PFSK-1 (cell line): ENCODE data around the gene KCNQ1OT1.

ENCODE experiments used
- FOXP2 ChIP-seq: optimal IDR thresholded peaks from 2 replicates; pipeline ENCODE3; 2011; ENCODE audit warnings: borderline replicate concordance, control low read depth, inconsistent platforms; ENCODE audit not compliant: insufficient read depth; ENCODE audit errors: extremely low read length, extremely low read depth
- POLR2AphosphoS5 ChIP-seq: IDR thresholded peaks from 2 replicates; pipeline ENCODE4 v1.6.1; 2012; ENCODE audit warnings: low read depth, mild to moderate bottlenecking, control low read depth, low read length, moderate library complexity
- SIN3A ChIP-seq: IDR thresholded peaks from 2 replicates; pipeline ENCODE4 v1.6.1; 2012; ENCODE audit warnings: mild to moderate bottlenecking, low read length, moderate library complexity, borderline replicate concordance; ENCODE audit not compliant: insufficient read depth
- TAF1 ChIP-seq: IDR thresholded peaks from 2 replicates; pipeline ENCODE4 v1.6.1; 2012; ENCODE audit warnings: low read length, control low read depth, borderline replicate concordance; ENCODE audit not compliant: insufficient read depth
- TF ChIP-seq, protein P1 (sequence below), 2 experiments: IDR thresholded peaks; 2 replicates each; pipeline versions ENCODE4 v1.6.1 to v1.8.0; 2011 to 2012; ENCODE audit warnings: low read depth in 2 of 2, low read length in 2 of 2, control low read depth in 1 of 2, inconsistent platforms in 1 of 2, mild to moderate bottlenecking in 1 of 2, moderate library complexity in 1 of 2; ENCODE audit not compliant: insufficient read depth in 1 of 2

The KCNQ1OT1 gene

DNA sequence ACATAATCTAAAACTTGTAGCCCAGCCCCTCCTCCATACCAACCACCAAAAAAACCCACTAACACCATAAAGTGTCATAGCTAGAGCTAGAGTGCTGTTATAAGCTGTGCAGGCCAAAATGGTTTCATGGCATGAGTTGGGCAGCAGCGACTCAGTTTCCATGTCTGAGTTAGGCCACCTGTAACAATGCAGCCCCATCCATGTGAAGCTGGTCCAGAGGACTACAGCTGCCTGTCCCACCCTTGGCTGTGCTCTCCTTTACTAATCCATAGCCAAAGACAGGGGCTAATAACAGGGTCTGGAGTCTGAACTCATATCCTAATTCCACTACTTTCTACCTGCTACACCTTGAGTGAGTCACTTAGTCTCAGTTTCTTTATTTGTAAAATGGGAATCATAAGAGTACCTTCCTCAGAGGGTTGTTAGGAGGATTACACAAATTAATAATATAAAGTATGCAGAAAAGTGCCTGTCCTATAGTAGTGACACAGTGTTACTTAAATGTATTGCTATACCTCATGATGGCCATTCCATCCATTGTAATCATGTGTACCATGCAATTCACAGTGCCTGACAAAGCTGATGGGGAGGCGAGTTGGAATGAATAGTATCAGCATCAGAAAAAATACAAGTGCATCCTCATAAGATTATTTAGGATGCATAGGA, 20.6 kb downstream of the KCNQ1OT1 start:
- no peak for TF ChIP-seq POLR2AphosphoS5
- TF ChIP-seq, protein P1, sequence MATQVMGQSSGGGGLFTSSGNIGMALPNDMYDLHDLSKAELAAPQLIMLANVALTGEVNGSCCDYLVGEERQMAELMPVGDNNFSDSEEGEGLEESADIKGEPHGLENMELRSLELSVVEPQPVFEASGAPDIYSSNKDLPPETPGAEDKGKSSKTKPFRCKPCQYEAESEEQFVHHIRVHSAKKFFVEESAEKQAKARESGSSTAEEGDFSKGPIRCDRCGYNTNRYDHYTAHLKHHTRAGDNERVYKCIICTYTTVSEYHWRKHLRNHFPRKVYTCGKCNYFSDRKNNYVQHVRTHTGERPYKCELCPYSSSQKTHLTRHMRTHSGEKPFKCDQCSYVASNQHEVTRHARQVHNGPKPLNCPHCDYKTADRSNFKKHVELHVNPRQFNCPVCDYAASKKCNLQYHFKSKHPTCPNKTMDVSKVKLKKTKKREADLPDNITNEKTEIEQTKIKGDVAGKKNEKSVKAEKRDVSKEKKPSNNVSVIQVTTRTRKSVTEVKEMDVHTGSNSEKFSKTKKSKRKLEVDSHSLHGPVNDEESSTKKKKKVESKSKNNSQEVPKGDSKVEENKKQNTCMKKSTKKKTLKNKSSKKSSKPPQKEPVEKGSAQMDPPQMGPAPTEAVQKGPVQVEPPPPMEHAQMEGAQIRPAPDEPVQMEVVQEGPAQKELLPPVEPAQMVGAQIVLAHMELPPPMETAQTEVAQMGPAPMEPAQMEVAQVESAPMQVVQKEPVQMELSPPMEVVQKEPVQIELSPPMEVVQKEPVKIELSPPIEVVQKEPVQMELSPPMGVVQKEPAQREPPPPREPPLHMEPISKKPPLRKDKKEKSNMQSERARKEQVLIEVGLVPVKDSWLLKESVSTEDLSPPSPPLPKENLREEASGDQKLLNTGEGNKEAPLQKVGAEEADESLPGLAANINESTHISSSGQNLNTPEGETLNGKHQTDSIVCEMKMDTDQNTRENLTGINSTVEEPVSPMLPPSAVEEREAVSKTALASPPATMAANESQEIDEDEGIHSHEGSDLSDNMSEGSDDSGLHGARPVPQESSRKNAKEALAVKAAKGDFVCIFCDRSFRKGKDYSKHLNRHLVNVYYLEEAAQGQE (IDR thresholded peaks at IDR 0.05; ENCODE audit: insufficient read depth in 1 of 2, low read depth in 2 of 2, low read length in 2 of 2), result no peak
- no peak for TF ChIP-seq TAF1
- TF ChIP-seq FOXP2, result no peak
- no peak for TF ChIP-seq SIN3A

DNA sequence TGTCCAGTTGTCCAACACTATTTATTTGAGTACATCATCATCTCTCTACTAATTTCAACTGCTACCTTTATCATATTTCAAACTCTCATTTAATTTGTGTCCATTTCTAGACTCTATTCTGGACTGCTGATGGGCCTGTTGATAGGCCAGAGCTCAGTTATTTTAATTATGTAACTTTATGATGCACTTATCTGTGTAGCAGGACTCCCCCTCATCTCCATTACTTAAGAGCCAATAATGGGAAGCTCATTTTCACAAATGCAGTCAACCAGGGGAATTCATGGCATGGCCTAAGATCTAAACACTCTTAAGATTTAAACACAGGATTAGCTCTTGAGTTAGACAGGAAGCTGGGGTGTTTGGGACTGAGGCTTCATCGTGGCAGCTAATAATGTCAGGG, 21.4 kb downstream of the KCNQ1OT1 start:
- TF ChIP-seq TAF1, result no peak
- no peak for TF ChIP-seq POLR2AphosphoS5
- TF ChIP-seq, protein P1 (IDR thresholded peaks at IDR 0.05; ENCODE audit: insufficient read depth in 1 of 2, low read depth in 2 of 2, low read length in 2 of 2), result no peak
- TF ChIP-seq FOXP2, result no peak
- no peak for TF ChIP-seq SIN3A

DNA sequence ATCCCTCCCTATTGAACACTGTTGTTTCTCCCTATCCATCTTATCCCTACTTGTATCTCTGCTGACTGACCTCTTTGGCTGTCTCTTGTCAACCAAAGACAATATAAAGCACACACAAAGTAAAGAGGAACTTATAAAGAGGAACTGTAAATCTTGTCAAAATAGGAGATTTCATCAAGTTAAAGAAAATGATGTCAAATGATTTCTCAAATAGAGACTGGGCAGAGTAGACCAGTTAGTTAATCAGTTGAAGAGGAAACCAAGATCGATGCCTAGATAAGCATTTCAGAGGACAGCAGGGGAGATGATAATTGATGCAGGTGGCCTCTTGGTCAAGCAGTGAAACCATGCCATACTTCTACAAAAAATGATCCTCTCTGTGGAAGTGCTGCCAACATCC, 22.7 kb downstream of the KCNQ1OT1 start:
- TF ChIP-seq, protein P1 (IDR thresholded peaks at IDR 0.05; ENCODE audit: insufficient read depth in 1 of 2, low read depth in 2 of 2, low read length in 2 of 2), result no peak
- TF ChIP-seq SIN3A (no peak), POLR2AphosphoS5 (no peak), FOXP2 (no peak), TAF1 (no peak)

DNA sequence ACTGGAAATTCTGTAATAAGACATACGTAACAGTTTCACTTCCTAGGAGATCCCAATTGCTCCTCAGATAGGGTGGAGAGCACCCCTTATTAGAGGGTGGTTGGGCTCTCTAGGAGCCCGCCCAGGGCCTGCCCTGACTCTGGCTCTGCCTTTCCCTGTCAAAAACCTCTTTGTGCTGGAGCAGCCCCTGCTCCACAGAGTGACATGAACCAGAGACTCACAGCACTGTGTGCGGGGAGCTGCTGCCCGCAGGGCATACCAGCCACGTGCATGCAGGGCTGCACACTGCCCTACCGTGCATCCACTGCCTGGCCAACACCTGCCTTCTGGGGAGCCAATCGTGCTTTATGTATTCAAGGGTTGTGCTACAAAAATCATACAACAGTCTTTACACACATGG, 24.3 kb downstream of the KCNQ1OT1 start:
- TF ChIP-seq, protein P1 (IDR thresholded peaks at IDR 0.05; ENCODE audit: insufficient read depth in 1 of 2, low read depth in 2 of 2, low read length in 2 of 2), result no peak
- no peak for TF ChIP-seq POLR2AphosphoS5
- no peak for TF ChIP-seq FOXP2
- no peak for TF ChIP-seq TAF1
- TF ChIP-seq SIN3A, result no peak

DNA sequence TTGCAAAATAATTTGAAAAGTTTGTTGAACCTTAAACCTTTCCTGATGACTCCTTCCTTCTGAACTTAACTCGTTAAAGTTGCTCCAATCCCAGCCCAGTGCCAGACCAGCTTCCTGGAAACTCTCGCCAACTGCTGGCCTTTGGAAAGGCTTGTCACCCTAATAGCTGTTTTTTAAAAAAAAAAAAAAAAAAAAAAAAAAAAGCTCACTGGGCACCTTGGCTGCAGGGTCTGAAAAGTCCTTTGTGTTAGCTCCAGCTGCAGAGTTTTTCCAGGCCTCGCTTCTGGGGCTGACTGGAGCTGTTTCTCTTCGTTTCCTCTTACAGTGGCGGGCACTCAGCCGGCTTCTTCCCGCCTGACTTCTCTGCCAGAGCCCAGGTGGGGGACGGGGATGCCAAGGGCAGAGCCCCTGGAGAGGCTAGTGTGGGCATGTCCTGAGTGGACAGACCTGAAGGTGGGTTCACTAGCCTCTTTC, 25.1 kb downstream of the KCNQ1OT1 start:
- TF ChIP-seq, protein P1 (IDR thresholded peaks at IDR 0.05; ENCODE audit: insufficient read depth in 1 of 2, low read depth in 2 of 2, low read length in 2 of 2), result no peak
- TF ChIP-seq FOXP2 (no peak), POLR2AphosphoS5 (no peak), TAF1 (no peak), SIN3A (no peak)
